ENCODE measurements around the gene RGMA. TPM values are rescaled to one million over a fixed set of nuclear protein-coding genes. Genes with fewer than 3 reads are reported as not detected.
A peak's percentile ranks its signal among the peaks of the same experiment; 100 is the strongest.

Gene RGMA
- total and polyA plus RNA-seq, 2 experiments from 2014 or later = 34.2 to 36.5 TPM

DNA sequence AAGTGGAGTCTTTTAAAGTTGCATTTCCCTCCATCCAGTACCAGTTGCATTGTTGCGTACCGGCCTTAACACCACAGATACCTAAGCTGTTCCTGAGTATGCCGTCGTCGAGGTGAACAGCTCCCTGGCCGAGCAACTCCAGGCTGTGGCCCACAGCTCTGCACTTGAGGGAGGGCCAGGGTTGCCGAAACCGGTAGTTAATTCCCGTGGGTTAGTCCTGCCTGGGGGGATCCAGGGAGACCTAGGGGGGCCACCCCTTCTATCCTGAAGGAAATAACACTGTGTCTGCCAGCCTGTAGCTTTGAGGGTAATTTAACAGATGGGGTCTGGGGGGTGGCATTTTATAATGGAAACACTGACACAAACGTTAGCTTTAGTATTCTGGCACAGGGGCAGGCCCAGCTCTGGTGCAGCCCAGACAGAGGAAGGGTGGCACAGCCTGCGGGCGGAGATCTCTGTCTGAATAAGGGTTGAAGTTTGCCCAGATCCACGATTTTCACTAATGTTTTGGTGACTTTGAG lies 60.8 kb downstream of the RGMA start (continued):
- TF ChIP-seq, protein P1, sequence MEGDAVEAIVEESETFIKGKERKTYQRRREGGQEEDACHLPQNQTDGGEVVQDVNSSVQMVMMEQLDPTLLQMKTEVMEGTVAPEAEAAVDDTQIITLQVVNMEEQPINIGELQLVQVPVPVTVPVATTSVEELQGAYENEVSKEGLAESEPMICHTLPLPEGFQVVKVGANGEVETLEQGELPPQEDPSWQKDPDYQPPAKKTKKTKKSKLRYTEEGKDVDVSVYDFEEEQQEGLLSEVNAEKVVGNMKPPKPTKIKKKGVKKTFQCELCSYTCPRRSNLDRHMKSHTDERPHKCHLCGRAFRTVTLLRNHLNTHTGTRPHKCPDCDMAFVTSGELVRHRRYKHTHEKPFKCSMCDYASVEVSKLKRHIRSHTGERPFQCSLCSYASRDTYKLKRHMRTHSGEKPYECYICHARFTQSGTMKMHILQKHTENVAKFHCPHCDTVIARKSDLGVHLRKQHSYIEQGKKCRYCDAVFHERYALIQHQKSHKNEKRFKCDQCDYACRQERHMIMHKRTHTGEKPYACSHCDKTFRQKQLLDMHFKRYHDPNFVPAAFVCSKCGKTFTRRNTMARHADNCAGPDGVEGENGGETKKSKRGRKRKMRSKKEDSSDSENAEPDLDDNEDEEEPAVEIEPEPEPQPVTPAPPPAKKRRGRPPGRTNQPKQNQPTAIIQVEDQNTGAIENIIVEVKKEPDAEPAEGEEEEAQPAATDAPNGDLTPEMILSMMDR (conservative IDR thresholded peaks at IDR 0.05; ENCODE audit: low read depth in 2 of 2) = no peak
- no peak for TF ChIP-seq NANOG (IDR thresholded peaks at IDR 0.05; ENCODE audit: borderline replicate concordance)
- TF ChIP-seq, protein P2, sequence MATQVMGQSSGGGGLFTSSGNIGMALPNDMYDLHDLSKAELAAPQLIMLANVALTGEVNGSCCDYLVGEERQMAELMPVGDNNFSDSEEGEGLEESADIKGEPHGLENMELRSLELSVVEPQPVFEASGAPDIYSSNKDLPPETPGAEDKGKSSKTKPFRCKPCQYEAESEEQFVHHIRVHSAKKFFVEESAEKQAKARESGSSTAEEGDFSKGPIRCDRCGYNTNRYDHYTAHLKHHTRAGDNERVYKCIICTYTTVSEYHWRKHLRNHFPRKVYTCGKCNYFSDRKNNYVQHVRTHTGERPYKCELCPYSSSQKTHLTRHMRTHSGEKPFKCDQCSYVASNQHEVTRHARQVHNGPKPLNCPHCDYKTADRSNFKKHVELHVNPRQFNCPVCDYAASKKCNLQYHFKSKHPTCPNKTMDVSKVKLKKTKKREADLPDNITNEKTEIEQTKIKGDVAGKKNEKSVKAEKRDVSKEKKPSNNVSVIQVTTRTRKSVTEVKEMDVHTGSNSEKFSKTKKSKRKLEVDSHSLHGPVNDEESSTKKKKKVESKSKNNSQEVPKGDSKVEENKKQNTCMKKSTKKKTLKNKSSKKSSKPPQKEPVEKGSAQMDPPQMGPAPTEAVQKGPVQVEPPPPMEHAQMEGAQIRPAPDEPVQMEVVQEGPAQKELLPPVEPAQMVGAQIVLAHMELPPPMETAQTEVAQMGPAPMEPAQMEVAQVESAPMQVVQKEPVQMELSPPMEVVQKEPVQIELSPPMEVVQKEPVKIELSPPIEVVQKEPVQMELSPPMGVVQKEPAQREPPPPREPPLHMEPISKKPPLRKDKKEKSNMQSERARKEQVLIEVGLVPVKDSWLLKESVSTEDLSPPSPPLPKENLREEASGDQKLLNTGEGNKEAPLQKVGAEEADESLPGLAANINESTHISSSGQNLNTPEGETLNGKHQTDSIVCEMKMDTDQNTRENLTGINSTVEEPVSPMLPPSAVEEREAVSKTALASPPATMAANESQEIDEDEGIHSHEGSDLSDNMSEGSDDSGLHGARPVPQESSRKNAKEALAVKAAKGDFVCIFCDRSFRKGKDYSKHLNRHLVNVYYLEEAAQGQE (IDR thresholded peaks at IDR 0.05; ENCODE audit: unreplicated experiment) = no peak
- no peak for TF ChIP-seq ZNF331 (CRISPR knock-in tag; IDR thresholded peaks at IDR 0.05; ENCODE audit: low read depth)
- TF ChIP-seq EZH2 (IDR thresholded peaks at IDR 0.05; ENCODE audit: low read depth, unreplicated experiment) = no peak
- TF ChIP-seq, protein P3, sequence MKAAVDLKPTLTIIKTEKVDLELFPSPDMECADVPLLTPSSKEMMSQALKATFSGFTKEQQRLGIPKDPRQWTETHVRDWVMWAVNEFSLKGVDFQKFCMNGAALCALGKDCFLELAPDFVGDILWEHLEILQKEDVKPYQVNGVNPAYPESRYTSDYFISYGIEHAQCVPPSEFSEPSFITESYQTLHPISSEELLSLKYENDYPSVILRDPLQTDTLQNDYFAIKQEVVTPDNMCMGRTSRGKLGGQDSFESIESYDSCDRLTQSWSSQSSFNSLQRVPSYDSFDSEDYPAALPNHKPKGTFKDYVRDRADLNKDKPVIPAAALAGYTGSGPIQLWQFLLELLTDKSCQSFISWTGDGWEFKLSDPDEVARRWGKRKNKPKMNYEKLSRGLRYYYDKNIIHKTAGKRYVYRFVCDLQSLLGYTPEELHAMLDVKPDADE (IDR thresholded peaks at IDR 0.05) = no peak
- TF ChIP-seq EZH2phosphoT487 (IDR thresholded peaks at IDR 0.05; ENCODE audit: unreplicated experiment) = no peak
- TF ChIP-seq JUNB (IDR thresholded peaks at IDR 0.05; ENCODE audit: unreplicated experiment) = no peak

DNA sequence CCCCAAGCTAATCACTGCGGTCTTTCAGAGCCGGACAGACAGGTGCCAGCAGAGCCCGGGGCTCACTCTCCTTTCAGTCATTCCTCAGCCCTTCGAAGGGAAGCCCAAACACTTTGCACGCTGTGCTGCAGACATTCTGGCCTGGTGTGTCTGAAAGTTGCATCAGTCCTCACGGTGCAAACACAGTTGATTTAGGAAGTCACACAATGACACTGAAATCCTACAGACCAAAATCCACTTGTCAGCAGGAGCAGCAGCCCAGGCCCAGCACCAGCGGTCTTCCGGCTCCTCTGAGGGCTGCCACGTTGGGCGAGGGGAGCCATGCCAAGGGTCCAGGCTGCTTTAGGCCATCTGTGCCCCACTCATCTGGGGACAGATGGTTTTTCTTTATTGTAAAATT lies 61.6 kb downstream of the RGMA start:
- DNase-seq (ENCODE audit: low spot score) = no peak
- H3K9me3 Mint-ChIP-seq = peaks cover 15% of the 10 kb centered on the region; the same call in 2 of the 3 replicates

More for the DNA sequence above, 61.6 kb downstream of the RGMA start:
- Histone ChIP-seq H3K4me3 (no peak overlapping the region), H3K36me3 (ENCODE audit: insufficient read depth) (peaks cover 28% of the 10 kb centered on the region), H3K79me2 (replicated peaks; ENCODE audit: insufficient read depth) (peaks cover 9% of the 10 kb centered on the region), H3K9me2 (ENCODE audit: insufficient read depth) (no peaks in the 10 kb centered on the region), H3K4me2 (no peak overlapping the region), H3K27ac (ENCODE audit: low read depth) (no peak overlapping the region), H3K4me1 (ENCODE audit: insufficient read depth) (no peaks in the 10 kb centered on the region), H4K20me1 (replicated peaks; ENCODE audit: insufficient read depth) (peaks cover 17% of the 10 kb centered on the region), H3K27me3 (ENCODE audit: insufficient read depth) (no peaks in the 10 kb centered on the region), H2AFZ (no peak overlapping the region), H3F3A (replicated peaks; ENCODE audit: low read depth) (peaks cover 15% of the 10 kb centered on the region)
- ATAC-seq = no peak
- Mint-ChIP-seq H3K4me3 (no peak overlapping the region), H3K4me1 (peaks cover 20% of the 10 kb centered on the region), H3K27me3 (ENCODE audit: insufficient read depth, low read depth, poor library complexity) (peaks cover 26% of the 10 kb centered on the region), H3K36me3 (ENCODE audit: low read depth) (peaks cover 54% of the 10 kb centered on the region), H3K27ac (0 out of 2 replicates have a peak overlapping the region, but pooled peaks have one; percentile 49)
- TF ChIP-seq, protein P2 (IDR thresholded peaks at IDR 0.05; ENCODE audit: unreplicated experiment) = no peak
- no peak for TF ChIP-seq EZH2 (IDR thresholded peaks at IDR 0.05; ENCODE audit: low read depth, unreplicated experiment)
- no peak for TF ChIP-seq CREB1 (CRISPR knock-in tag; IDR thresholded peaks at IDR 0.05; ENCODE audit: low read depth)
- TF ChIP-seq ZNF331 (CRISPR knock-in tag; IDR thresholded peaks at IDR 0.05; ENCODE audit: low read depth) = no peak
- TF ChIP-seq JUNB (IDR thresholded peaks at IDR 0.05; ENCODE audit: unreplicated experiment) = no peak
- TF ChIP-seq EZH2phosphoT487 (IDR thresholded peaks at IDR 0.05; ENCODE audit: unreplicated experiment) = no peak
- TF ChIP-seq, protein P3 (IDR thresholded peaks at IDR 0.05) = no peak

Data from GM23338 (cell line).